Vagina (tissue), 2 donors: ENCODE results near the gene MRI1.

ENCODE experiments used
- CTCF ChIP-seq, 3 experiments: fragments of 450-650 bp in 2 of 3; fragments of 200-600 bp in 1 of 3; sonication (generic) in 1 of 3; IDR thresholded peaks; one replicate each; pipeline ENCODE4 v1.5.1; 2017 to 2019; ENCODE audit warnings: antibody characterized with exemption in 3 of 3, mild to moderate bottlenecking in 2 of 3, moderate library complexity in 2 of 3
- POLR2A ChIP-seq, 2 donors: fragments of 450-650 bp; IDR thresholded peaks; one replicate each; pipeline ENCODE4 v1.6.1; 2017; ENCODE audit warnings: antibody characterized with exemption in 2 of 2, mild to moderate bottlenecking in 2 of 2, moderate library complexity in 2 of 2

GRCh38 chr19:13804830-13805683 lies 40.7 kb downstream of the MRI1 start:
- peak in 1 of 3 experiments; percentile 30 for TF ChIP-seq CTCF (IDR thresholded peaks at IDR 0.05)
- TF ChIP-seq POLR2A (IDR thresholded peaks at IDR 0.05) = no peak
